ENCODE measurements around the gene PPP1R3C. TPM values are rescaled to one million over a fixed set of nuclear protein-coding genes. Genes with fewer than 3 reads are reported as not detected.

The PPP1R3C gene
- total and polyA plus RNA-seq, 7 donors: 38.5 to 359 (median 111) TPM

DNA sequence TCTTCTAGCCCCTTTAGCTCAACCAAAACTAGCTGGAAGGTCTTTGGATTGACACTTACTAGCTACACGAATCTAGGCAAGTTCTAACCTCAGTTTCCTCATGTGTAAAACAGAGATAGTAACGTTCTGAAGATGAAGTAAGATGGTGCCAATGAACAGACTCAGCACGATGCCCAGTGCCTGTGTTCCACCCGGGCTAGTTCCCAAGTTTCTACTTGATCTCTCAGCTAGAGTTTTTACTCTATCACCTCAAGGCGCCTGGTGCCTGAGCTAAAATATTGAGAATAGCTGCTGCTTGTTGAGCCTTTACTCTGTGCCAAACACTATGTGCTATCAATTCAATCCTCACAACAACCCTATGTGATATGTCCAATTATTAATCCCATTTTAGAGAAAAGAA lies 1.4 kb upstream of the PPP1R3C start:
- peak in 3 of 4 donors; percentile 26 to 50 (median 33) for ATAC-seq
- H3K27me3 ChIP-seq (ENCODE audit: insufficient read depth in 3 of 3, low read length in 2 of 3): no peaks in the 10 kb centered on the region
- H3K9me3 ChIP-seq: no peaks in the 10 kb centered on the region
- peaks cover 0 to 16% of the 10 kb centered on the region in 2 donors for H3K36me3 ChIP-seq (ENCODE audit: insufficient read depth in 1 of 2, low read depth in 1 of 2)
- peak overlapping the region; percentile 92 for H3K27ac ChIP-seq
- peaks cover 7% of the 10 kb centered on the region for H3K4me1 ChIP-seq
- intact Hi-C loops (cut with DNase I): loop anchor here (2.0 to 10.0 kb wide), 3 partner anchors 81 to 219 kb away; partner anchors contain the start of gene HECTD2 (in 1 of the 2)
- TF ChIP-seq, protein P1, sequence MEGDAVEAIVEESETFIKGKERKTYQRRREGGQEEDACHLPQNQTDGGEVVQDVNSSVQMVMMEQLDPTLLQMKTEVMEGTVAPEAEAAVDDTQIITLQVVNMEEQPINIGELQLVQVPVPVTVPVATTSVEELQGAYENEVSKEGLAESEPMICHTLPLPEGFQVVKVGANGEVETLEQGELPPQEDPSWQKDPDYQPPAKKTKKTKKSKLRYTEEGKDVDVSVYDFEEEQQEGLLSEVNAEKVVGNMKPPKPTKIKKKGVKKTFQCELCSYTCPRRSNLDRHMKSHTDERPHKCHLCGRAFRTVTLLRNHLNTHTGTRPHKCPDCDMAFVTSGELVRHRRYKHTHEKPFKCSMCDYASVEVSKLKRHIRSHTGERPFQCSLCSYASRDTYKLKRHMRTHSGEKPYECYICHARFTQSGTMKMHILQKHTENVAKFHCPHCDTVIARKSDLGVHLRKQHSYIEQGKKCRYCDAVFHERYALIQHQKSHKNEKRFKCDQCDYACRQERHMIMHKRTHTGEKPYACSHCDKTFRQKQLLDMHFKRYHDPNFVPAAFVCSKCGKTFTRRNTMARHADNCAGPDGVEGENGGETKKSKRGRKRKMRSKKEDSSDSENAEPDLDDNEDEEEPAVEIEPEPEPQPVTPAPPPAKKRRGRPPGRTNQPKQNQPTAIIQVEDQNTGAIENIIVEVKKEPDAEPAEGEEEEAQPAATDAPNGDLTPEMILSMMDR (IDR thresholded peaks at IDR 0.05): no peak
- WGBS, 3 donors: 28 to 34% (median 29%) methylated on average over 5 of the region's 5 CpGs
- peak overlapping the region; percentile 70 for H3K4me3 ChIP-seq
- DNase-seq: no peak

GRCh38 chr10:91630625-91631024 lies 2.2 kb downstream of the PPP1R3C start:
- intact Hi-C loops (cut with DNase I): loop anchor here in 1 of 2 donors (10.0 kb wide), 1 partner anchor 216 kb away; the partner anchor contains the start of gene HECTD2
- WGBS, 3 donors: 26 to 49% (median 36%) methylated on average over 10 of the region's 10 CpGs
- H3K9me3 ChIP-seq: no peaks in the 10 kb centered on the region

DNA sequence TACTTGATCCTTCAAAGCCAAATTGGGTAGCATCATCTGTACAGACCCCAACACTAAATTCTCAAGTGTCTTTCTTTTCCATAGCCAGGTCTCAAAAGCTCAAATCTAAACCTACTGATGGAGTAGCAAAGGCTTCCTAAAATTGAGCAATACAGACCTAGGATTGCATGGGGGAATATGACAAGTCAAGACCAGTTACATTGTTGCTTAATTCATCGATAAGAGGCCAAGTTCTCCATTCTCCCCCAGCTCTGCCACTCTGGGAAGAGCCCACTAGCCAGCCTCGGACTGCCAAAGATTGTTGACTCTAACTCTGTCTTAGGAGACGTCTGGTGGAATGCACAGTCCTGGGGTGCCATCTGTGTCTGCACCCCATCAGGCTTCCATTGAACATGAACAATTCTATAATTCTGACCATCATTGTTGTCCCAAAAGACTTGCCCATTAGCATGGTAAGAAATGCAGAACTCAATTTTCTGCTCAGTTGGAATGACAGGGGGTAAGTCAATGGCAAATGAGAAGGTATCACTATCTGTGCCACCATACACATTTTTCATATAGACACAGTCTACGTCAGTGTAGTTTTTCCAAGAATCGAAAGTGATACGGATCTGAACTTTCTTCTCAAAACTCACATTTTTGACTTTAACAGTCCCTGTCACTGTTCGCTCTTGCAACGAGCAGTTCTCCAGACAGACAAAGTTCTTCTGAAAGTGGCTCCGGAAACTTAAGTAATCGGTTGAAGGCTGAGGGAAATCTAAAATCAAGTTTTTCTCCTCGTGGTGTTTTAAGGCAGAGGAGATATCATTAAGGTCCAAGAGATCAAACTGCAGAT lies 2.9 kb downstream of the PPP1R3C start:
- intact Hi-C loops (cut with DNase I): loop anchor here in 1 of 2 donors (10.0 kb wide), 1 partner anchor 215 kb away; the partner anchor contains the start of gene HECTD2
- Histone ChIP-seq H3K9me3 (no peaks in the 10 kb centered on the region), H3K4me1 (peaks cover 17% of the 10 kb centered on the region), H3K27ac (peak overlapping the region; percentile 92), H3K27me3 (ENCODE audit: insufficient read depth in 3 of 3, low read length in 2 of 3) (no peaks in the 10 kb centered on the region), H3K4me3 (peak overlapping the region; percentile 70), H3K36me3 (ENCODE audit: insufficient read depth in 1 of 2, low read depth in 1 of 2) (peaks cover 0 to 42% of the 10 kb centered on the region in 2 donors)
- no peak for ATAC-seq
- TF ChIP-seq, protein P1 (IDR thresholded peaks at IDR 0.05): no peak
- 32 to 53% (median 41%) methylated on average over 11 of the region's 11 CpGs for WGBS, 3 donors
- no peak for DNase-seq

More at GRCh38 chr10:91630625-91631024, 2.2 kb downstream of the PPP1R3C start:
- ATAC-seq: peak in 3 of 4 donors; percentile 0 to 19 (median 9)
- TF ChIP-seq, protein P1 (IDR thresholded peaks at IDR 0.05): no peak
- no peak for DNase-seq
- peak overlapping the region; percentile 92 for H3K27ac ChIP-seq
- H3K4me1 ChIP-seq: peaks cover 17% of the 10 kb centered on the region
- peak overlapping the region; percentile 70 for H3K4me3 ChIP-seq
- peaks cover 0 to 35% of the 10 kb centered on the region in 2 donors for H3K36me3 ChIP-seq (ENCODE audit: insufficient read depth in 1 of 2, low read depth in 1 of 2)
- no peaks in the 10 kb centered on the region for H3K27me3 ChIP-seq (ENCODE audit: insufficient read depth in 3 of 3, low read length in 2 of 3)

DNA sequence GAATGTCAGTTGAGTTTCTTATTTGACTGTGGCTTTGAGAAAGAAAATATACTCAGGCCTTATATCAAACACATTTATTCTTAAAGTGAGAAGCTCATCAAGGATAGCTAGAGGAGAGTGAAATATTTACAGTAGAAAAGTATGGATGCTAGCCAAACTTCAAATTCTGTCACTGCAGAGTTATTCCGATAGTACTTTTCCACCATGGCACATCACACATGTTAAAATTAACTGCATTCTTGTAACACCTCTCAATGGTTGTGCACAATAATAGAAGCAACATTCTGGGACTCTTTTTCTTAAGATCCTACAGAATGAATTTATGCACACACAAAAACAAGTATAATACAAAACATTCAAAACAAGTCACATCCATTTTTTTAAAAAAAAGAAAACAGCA lies 4.5 kb downstream of the PPP1R3C start:
- Histone ChIP-seq H3K4me3 (peak overlapping the region; percentile 70), H3K4me1 (peaks cover 11% of the 10 kb centered on the region), H3K27me3 (ENCODE audit: insufficient read depth in 3 of 3, low read length in 2 of 3) (no peaks in the 10 kb centered on the region), H3K36me3 (ENCODE audit: insufficient read depth in 1 of 2, low read depth in 1 of 2) (peaks cover 0 to 54% of the 10 kb centered on the region in 2 donors), H3K27ac (peak overlapping the region; percentile 92), H3K9me3 (no peaks in the 10 kb centered on the region)
- ATAC-seq (no peak), DNase-seq (no peak)
- intact Hi-C loops (cut with DNase I): no loop called here
- TF ChIP-seq, protein P1 (IDR thresholded peaks at IDR 0.05): no peak
- 30 to 39% (median 32%) methylated on average over 1 of the region's 1 CpG for WGBS, 3 donors

Measured in psoas muscle (tissue), 8 donors.